ENCODE data around the gene DHFR. TPM values are rescaled to one million over a fixed set of nuclear protein-coding genes. Genes with fewer than 3 reads are reported as not detected.

Gene DHFR
- total RNA-seq, 1 donor from 2014 or later = 20.1 TPM

DNA sequence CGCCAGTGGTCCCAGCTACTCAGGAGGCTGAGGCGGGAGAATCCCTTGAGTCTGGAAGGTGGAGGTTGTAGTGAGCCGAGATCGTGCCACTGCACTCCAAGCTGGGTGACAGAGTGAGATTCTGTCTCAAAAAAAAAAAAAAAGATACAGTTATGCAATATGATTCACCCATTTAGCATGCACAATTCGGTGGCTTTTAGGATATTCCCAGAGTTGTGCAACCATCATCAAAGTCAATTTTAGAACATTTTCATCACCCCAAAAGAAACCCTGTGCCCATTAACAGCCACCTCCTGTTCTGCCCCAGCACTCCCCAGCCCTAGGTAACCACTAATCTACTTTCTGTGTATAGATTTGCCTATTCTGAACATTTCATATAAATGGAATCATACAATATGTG, 4.3 kb upstream of the DHFR start:
- TF ChIP-seq, protein P1, sequence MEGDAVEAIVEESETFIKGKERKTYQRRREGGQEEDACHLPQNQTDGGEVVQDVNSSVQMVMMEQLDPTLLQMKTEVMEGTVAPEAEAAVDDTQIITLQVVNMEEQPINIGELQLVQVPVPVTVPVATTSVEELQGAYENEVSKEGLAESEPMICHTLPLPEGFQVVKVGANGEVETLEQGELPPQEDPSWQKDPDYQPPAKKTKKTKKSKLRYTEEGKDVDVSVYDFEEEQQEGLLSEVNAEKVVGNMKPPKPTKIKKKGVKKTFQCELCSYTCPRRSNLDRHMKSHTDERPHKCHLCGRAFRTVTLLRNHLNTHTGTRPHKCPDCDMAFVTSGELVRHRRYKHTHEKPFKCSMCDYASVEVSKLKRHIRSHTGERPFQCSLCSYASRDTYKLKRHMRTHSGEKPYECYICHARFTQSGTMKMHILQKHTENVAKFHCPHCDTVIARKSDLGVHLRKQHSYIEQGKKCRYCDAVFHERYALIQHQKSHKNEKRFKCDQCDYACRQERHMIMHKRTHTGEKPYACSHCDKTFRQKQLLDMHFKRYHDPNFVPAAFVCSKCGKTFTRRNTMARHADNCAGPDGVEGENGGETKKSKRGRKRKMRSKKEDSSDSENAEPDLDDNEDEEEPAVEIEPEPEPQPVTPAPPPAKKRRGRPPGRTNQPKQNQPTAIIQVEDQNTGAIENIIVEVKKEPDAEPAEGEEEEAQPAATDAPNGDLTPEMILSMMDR (IDR thresholded peaks at IDR 0.05; ENCODE audit: unreplicated experiment) = no peak
- DNase-seq (ENCODE audit: low spot score) = no peak
- H3K4me1 Mint-ChIP-seq (ENCODE audit: unreplicated experiment) = peaks cover 14% of the 10 kb centered on the region
- H3K9me3 Mint-ChIP-seq (ENCODE audit: unreplicated experiment) = no peaks in the 10 kb centered on the region
- H3K27ac Mint-ChIP-seq (ENCODE audit: unreplicated experiment) = no peak overlapping the region
- H3K4me3 Mint-ChIP-seq (ENCODE audit: unreplicated experiment) = no peak overlapping the region
- H3K36me3 Mint-ChIP-seq (ENCODE audit: low read depth, unreplicated experiment) = peaks cover 17% of the 10 kb centered on the region
- H3K27me3 Mint-ChIP-seq (ENCODE audit: unreplicated experiment) = peaks cover 3% of the 10 kb centered on the region

DNA sequence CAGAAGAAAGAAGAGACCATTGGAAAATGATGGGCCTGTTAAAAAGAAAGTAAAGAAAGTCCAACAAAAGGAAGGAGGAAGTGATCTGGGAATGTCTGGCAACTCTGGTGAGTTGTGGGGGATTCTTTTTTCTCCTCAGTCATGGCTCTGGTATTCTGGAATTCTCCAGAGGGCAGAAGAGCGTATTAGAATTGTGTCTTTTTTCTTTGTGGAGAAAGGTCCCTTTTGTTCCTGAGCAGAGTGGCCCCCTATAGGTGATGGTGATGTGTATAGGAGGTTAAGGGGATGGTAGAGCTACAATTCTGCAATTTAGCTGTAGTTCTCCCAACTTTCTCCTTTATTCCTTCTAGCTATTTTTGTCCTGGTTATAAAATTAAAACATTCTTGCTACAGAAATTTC, 1.6 kb upstream of the DHFR start:
- Mint-ChIP-seq H3K4me1 (ENCODE audit: unreplicated experiment) (peaks cover 23% of the 10 kb centered on the region), H3K9me3 (ENCODE audit: unreplicated experiment) (no peaks in the 10 kb centered on the region), H3K27me3 (ENCODE audit: unreplicated experiment) (peaks cover 3% of the 10 kb centered on the region), H3K36me3 (ENCODE audit: low read depth, unreplicated experiment) (peaks cover 22% of the 10 kb centered on the region), H3K27ac (ENCODE audit: unreplicated experiment) (peak overlapping the region; percentile 45), H3K4me3 (ENCODE audit: unreplicated experiment) (peak overlapping the region; percentile 13)
- no peak for DNase-seq (ENCODE audit: low spot score)
- TF ChIP-seq, protein P1 (IDR thresholded peaks at IDR 0.05; ENCODE audit: unreplicated experiment) = peak; percentile 26

DNA sequence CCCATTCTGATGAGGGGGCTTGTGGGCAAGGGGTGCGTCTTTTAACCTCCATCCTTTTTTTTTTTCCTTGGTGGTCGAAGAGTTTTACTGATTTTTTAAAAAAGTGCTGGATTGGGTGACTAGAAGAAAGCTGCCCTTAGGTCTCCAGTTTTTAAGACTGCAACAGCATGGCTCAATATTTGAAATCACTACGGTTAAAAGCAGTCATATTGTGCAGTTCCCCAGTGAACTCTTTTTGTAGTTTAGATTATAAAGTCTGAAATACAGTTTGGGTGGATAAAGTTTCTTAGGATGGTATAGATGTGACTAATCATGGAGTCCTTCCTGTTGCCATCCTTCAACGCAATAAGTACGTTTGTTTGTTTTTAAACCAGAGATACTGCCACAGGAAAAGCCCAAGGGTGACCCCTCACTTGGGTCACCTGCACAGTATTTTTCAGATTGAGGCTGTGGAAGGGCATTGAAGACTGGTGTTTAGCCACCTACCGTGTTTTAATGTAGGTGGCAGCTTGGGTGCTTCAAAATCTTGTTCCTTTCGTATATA, 520 bp upstream of the DHFR start:
- peaks cover 23% of the 10 kb centered on the region for H3K4me1 Mint-ChIP-seq (ENCODE audit: unreplicated experiment)
- TF ChIP-seq, protein P1 (IDR thresholded peaks at IDR 0.05; ENCODE audit: unreplicated experiment) = no peak
- peaks cover 22% of the 10 kb centered on the region for H3K36me3 Mint-ChIP-seq (ENCODE audit: low read depth, unreplicated experiment)
- H3K4me3 Mint-ChIP-seq (ENCODE audit: unreplicated experiment) = peak overlapping the region; percentile 93
- DNase-seq (ENCODE audit: low spot score) = no peak
- peaks cover 2% of the 10 kb centered on the region for H3K27me3 Mint-ChIP-seq (ENCODE audit: unreplicated experiment)
- peak overlapping the region; percentile 98 for H3K27ac Mint-ChIP-seq (ENCODE audit: unreplicated experiment)
- H3K9me3 Mint-ChIP-seq (ENCODE audit: unreplicated experiment) = no peaks in the 10 kb centered on the region

DNA sequence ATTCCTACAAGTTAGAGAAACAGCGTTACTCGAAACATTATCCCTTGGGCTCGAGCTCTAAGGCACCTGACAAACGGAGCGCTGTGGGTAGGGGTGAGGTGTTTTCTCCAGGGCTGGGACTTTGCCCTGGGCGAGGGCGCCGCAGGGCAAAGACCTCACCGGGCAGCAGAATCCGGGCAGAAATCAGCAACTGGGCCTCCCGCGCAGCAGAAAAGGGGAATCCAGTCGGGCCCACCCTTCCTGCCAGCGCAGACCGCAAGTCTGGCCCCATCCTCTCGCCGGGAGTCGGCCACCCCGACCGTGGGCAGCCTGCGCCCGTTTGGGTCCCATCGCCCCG, 761 bp downstream of the DHFR start:
- TF ChIP-seq, protein P1 (IDR thresholded peaks at IDR 0.05; ENCODE audit: unreplicated experiment) = no peak
- H3K4me3 Mint-ChIP-seq (ENCODE audit: unreplicated experiment) = peak overlapping the region; percentile 89
- H3K9me3 Mint-ChIP-seq (ENCODE audit: unreplicated experiment) = no peaks in the 10 kb centered on the region
- peaks cover 23% of the 10 kb centered on the region for H3K4me1 Mint-ChIP-seq (ENCODE audit: unreplicated experiment)
- peaks cover 13% of the 10 kb centered on the region for H3K36me3 Mint-ChIP-seq (ENCODE audit: low read depth, unreplicated experiment)
- peak overlapping the region; percentile 18 for H3K27ac Mint-ChIP-seq (ENCODE audit: unreplicated experiment)
- no peaks in the 10 kb centered on the region for H3K27me3 Mint-ChIP-seq (ENCODE audit: unreplicated experiment)
- DNase-seq (ENCODE audit: low spot score) = peak; percentile 9

DNA sequence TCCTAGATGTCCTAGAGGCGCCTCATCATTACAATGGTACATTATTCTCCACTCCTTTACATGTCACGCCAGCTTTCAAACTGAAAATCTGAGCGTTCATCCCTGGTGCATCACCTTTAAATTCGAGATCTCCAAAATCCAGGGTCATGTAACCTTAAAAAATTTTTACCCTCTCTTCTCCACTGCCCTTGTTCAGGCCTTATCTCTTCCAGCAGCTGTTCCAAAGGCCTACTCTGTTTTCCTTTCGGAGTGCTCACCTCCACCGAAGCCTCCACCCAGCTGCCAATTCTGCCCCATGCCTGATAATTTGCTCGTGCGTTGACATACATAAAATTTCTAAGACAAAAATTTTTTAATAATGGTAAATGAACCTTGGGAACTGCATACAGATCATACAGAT, 1.3 kb downstream of the DHFR start:
- no peak for DNase-seq (ENCODE audit: low spot score)
- Mint-ChIP-seq H3K27ac (ENCODE audit: unreplicated experiment) (peak overlapping the region; percentile 18), H3K4me1 (ENCODE audit: unreplicated experiment) (peaks cover 25% of the 10 kb centered on the region), H3K9me3 (ENCODE audit: unreplicated experiment) (no peaks in the 10 kb centered on the region), H3K4me3 (ENCODE audit: unreplicated experiment) (peak overlapping the region; percentile 89), H3K27me3 (ENCODE audit: unreplicated experiment) (no peaks in the 10 kb centered on the region), H3K36me3 (ENCODE audit: low read depth, unreplicated experiment) (peaks cover 13% of the 10 kb centered on the region)
- TF ChIP-seq, protein P1 (IDR thresholded peaks at IDR 0.05; ENCODE audit: unreplicated experiment) = no peak
